Parathyroid adenoma (tissue), 2 donors: ENCODE data around the gene ABLIM2.

Experiments
- H2AFZ ChIP-seq: fragments of 300-600 bp; sonication (generic); one replicate; pipeline ENCODE4 v1.7.0; 2017; ENCODE audit warnings: antibody characterized with exemption, mild to moderate bottlenecking
- H3K27ac ChIP-seq: fragments of 300-600 bp; sonication (generic); one replicate; pipeline ENCODE4 v1.7.0; 2017
- H3K27me3 ChIP-seq: fragments of 300-600 bp; sonication (generic); one replicate; pipeline ENCODE4 v1.7.0; 2017; ENCODE audit warnings: low read length; ENCODE audit not compliant: control insufficient read depth, insufficient read depth
- H3K36me3 ChIP-seq: fragments of 300-600 bp; sonication (generic); one replicate; pipeline ENCODE4 v1.7.0; 2017; ENCODE audit warnings: low read length; ENCODE audit not compliant: control insufficient read depth, insufficient read depth
- H3K4me1 ChIP-seq: fragments of 300-600 bp; sonication (generic); one replicate; pipeline ENCODE4 v1.7.0; 2017; ENCODE audit warnings: control low read depth
- H3K4me2 ChIP-seq: fragments of 300-600 bp; sonication (generic); one replicate; pipeline ENCODE4 v1.7.0; 2017; ENCODE audit warnings: low read length
- H3K4me3 ChIP-seq: fragments of 300-600 bp; sonication (generic); one replicate; pipeline ENCODE4 v1.7.0; 2017; ENCODE audit warnings: low read depth, low read length
- H3K79me2 ChIP-seq: fragments of 300-600 bp; sonication (generic); one replicate; pipeline ENCODE4 v1.7.0; 2017; ENCODE audit warnings: control low read depth
- H3K9ac ChIP-seq: fragments of 300-600 bp; sonication (generic); one replicate; pipeline ENCODE4 v1.7.0; 2017; ENCODE audit warnings: mild to moderate bottlenecking
- H3K9me3 ChIP-seq: fragments of 300-600 bp; sonication (generic); one replicate; pipeline ENCODE4 v1.7.0; 2017; ENCODE audit warnings: low read length; ENCODE audit not compliant: control insufficient read depth
- TF ChIP-seq, protein P1 (sequence below): fragments of 300-600 bp; sonication (generic); IDR thresholded peaks from one replicate; pipeline ENCODE4 v1.7.0; 2017; ENCODE audit warnings: antibody characterized with exemption, mild to moderate bottlenecking
- donor health status: primary hyperparathyroidism.

Gene ABLIM2

DNA sequence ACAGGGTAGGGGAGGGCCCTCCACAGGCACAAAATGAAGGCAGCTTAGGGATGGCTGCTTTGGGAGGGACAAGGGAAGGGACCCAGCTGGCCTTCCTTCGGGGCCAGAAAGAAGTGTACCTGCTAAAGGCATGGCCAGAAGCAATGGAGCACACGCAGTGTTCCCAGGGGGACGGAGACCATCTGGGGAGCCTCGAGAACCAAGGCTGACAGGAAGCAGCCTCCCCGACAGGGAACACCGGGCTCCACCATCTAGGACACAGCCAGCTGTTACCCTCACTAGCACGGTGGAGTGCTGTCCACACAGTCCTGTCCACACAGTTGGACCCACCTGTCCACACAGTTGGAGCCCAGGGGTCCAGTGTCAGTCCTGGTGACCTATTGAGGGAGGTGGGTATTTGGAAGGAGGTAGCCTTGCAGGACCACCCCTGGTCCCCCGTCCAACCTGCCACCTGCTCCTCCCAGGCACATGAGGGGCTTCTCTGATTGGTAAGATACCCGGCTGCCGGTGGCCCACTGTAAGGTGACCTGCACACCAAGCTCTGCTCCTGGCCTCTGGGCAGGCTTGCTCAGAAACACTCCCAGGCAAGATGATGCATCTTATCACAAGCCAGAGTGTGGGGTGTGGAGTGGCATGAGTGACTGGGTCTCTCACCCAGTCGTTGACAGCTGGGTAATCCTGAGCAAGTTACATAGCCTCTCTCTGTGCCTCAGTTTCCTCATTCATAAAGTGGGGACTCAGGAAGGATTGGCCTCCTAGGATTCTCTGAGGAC, 198.4 kb downstream of the ABLIM2 start:
- Histone ChIP-seq H2AFZ (no peak overlapping the region), H3K9ac (no peak overlapping the region)
- TF ChIP-seq, protein P1, sequence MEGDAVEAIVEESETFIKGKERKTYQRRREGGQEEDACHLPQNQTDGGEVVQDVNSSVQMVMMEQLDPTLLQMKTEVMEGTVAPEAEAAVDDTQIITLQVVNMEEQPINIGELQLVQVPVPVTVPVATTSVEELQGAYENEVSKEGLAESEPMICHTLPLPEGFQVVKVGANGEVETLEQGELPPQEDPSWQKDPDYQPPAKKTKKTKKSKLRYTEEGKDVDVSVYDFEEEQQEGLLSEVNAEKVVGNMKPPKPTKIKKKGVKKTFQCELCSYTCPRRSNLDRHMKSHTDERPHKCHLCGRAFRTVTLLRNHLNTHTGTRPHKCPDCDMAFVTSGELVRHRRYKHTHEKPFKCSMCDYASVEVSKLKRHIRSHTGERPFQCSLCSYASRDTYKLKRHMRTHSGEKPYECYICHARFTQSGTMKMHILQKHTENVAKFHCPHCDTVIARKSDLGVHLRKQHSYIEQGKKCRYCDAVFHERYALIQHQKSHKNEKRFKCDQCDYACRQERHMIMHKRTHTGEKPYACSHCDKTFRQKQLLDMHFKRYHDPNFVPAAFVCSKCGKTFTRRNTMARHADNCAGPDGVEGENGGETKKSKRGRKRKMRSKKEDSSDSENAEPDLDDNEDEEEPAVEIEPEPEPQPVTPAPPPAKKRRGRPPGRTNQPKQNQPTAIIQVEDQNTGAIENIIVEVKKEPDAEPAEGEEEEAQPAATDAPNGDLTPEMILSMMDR: no peak

GRCh38 chr4:7959078-7959477, 199.5 kb downstream of the ABLIM2 start:
- Histone ChIP-seq H3K4me1 (no peaks in the 10 kb centered on the region), H3K79me2 (no peaks in the 10 kb centered on the region), H3K27me3 (no peaks in the 10 kb centered on the region), H3K36me3 (no peaks in the 10 kb centered on the region), H2AFZ (no peak overlapping the region), H3K4me3 (no peak overlapping the region), H3K9ac (no peak overlapping the region), H3K27ac (no peak overlapping the region), H3K9me3 (no peaks in the 10 kb centered on the region), H3K4me2 (no peak overlapping the region)
- TF ChIP-seq, protein P1: no peak

More for the DNA sequence above, 198.4 kb downstream of the ABLIM2 start:
- no peaks in the 10 kb centered on the region for H3K27me3 ChIP-seq
- H3K79me2 ChIP-seq: no peaks in the 10 kb centered on the region
- H3K4me2 ChIP-seq: no peak overlapping the region
- no peaks in the 10 kb centered on the region for H3K9me3 ChIP-seq
- H3K4me3 ChIP-seq: no peak overlapping the region
- no peaks in the 10 kb centered on the region for H3K36me3 ChIP-seq
- H3K27ac ChIP-seq: no peak overlapping the region
- H3K4me1 ChIP-seq: peaks cover 7% of the 10 kb centered on the region

- no peaks in the 10 kb centered on the region for H3K9me3 ChIP-seq
- H3K36me3 ChIP-seq: no peaks in the 10 kb centered on the region
- no peak overlapping the region for H3K9ac ChIP-seq
- no peaks in the 10 kb centered on the region for H3K4me1 ChIP-seq
- H3K4me2 ChIP-seq: no peak overlapping the region
- no peak overlapping the region for H2AFZ ChIP-seq
- no peaks in the 10 kb centered on the region for H3K79me2 ChIP-seq
- peak overlapping the region; percentile 39 for H3K27ac ChIP-seq
- no peaks in the 10 kb centered on the region for H3K27me3 ChIP-seq
- H3K4me3 ChIP-seq: no peak overlapping the region
- TF ChIP-seq, protein P1: no peak
Observed at GRCh38 chr4:7956934-7957656, 201.5 kb downstream of the ABLIM2 start.

DNA sequence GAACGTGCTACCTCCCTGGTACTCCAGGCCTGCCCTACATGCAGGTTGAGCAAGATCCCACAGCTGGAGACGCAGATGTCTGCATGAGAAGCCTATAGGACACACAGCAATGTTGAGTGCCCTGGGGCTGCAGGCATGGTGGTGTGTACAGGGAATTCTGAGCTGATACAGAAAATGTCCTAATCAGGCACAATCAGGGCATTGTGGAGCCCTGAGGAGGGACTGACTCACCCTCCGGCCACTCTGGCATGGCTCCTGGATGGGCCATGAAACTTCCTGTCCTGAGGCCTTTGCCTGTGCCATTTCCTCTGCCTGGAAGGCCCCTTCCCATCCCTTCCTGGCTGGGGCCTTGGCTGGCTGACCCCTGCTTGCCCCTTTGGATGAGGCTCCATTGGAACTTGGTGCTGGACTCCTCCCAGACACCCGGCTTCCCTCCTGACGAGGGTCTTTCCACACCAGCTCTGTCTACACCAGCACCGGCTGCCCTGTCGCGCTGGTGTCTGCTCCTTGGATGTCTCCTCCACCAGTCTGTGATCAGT, 202.3 kb downstream of the ABLIM2 start:
- Histone ChIP-seq H3K9ac (no peak overlapping the region), H3K79me2 (no peaks in the 10 kb centered on the region)
- TF ChIP-seq, protein P1: no peak

More for the DNA sequence above, 202.3 kb downstream of the ABLIM2 start:
- peak overlapping the region; percentile 39 for H3K27ac ChIP-seq
- no peaks in the 10 kb centered on the region for H3K9me3 ChIP-seq
- H3K4me1 ChIP-seq: no peaks in the 10 kb centered on the region
- H3K36me3 ChIP-seq: no peaks in the 10 kb centered on the region
- no peak overlapping the region for H3K4me3 ChIP-seq
- no peak overlapping the region for H3K4me2 ChIP-seq
- H2AFZ ChIP-seq: no peak overlapping the region
- H3K27me3 ChIP-seq: no peaks in the 10 kb centered on the region
